GM12873 (cell line): ENCODE data around the gene PTPRN2.

ENCODE experiments used
- CTCF ChIP-seq: IDR thresholded peaks from 2 replicates; pipeline ENCODE4 v1.5.1; 2012; ENCODE audit warnings: low read depth, mild to moderate bottlenecking, moderate library complexity, low read length, control low read depth; ENCODE audit not compliant: insufficient read depth; ENCODE audit errors: missing control alignments

PTPRN2 gene

GRCh38 chr7:158313931-158314330, 273.7 kb downstream of the PTPRN2 start:
- TF ChIP-seq CTCF: no peak

DNA sequence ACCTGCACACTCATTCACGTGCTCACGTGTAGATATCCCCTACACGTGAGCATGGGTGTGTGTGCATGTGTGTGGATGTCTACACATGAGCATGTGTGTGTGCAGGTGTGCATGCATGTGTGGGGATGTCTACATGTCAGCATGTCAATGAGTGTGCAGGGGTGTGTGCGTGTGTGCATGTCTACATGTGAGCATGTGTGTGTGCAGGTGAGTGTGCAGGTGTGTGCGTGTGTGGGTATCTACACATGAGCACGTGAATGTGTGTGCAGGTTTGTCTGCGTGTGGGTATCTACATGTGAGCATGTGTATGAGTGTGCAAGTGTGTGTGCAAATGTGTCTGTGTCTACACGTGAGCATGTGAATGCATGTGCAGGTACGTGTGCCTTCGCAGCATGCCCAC, 274.8 kb downstream of the PTPRN2 start:
- no peak for TF ChIP-seq CTCF

DNA sequence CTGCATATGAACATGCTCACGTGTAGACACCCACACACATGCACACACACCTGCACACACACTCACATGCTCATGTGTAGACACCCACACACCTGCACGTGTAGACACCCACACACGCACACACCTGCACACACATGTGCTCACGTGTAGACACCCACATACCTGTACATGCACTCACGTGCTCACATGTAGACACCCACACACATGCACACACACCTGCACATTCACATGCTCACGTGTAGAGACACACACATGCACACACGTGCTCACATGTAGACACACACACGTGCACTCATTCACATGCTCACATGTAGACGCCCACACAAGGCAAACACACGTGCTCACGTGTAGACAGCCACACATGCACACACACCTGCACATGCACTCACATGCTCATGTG, 275.8 kb downstream of the PTPRN2 start:
- TF ChIP-seq CTCF: no peak

GRCh38 chr7:158310924-158311666, 276.5 kb downstream of the PTPRN2 start:
- TF ChIP-seq CTCF: no peak

GRCh38 chr7:158309868-158310763, 277.5 kb downstream of the PTPRN2 start:
- TF ChIP-seq CTCF: no peak

- TF ChIP-seq CTCF: no peak
These were observed 279.6 kb downstream of the PTPRN2 start for GRCh38 chr7:158308001-158308400.

DNA sequence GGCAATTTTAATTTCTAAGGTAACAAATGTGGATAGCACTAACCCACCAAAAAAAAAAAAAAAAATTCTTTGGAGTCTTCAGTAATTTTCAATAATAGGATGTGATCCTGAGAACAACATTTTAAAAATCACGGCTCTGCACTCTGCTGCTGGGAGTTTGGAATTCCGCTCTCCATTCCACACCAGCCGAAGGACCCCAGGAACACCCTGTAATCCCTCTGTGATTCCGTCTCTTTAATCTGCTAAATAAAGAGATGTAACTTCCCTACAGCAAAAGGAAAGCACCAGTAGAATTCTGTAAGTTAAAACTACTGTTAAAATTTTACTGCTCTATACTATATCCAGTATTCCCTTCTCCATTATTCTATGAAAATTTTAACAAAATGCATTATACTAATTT, 284.5 kb downstream of the PTPRN2 start:
- TF ChIP-seq CTCF: no peak
